HG02571 (cell line): ENCODE results near the gene TRIM34.
A peak's percentile ranks its signal among the peaks of the same experiment; 100 is the strongest.
"Not testable (repeated sequence)": the region's sequence is repeated elsewhere in the genome, so short reads cannot be mapped to it uniquely, and the experiment has no call there.

Experiments
- ATAC-seq: cut with Tn5 transposase; IDR thresholded peaks from one replicate; pipeline ENCODE4 v1.9.1; 2021; ENCODE audit warnings: mild to moderate bottlenecking, moderate library complexity; ENCODE audit not compliant: unreplicated experiment

TRIM34 gene

DNA sequence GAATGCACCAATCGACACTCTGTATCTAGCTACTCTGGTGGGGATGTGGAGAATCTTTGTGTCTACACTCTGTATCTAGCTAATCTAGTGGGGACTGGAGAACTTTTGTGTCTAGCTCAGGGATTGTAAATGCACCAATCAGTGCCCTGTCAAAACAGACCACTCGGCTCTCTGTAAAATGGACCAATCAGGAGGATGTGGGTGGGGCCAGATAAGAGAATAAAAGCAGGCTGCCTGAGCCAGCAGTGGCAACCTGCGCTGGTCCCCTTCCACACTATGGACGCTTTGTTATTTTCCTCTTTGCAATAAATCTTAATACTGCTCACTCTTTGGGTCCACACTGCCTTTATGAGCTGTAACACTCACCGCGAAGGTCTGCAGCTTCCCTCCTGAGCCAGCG is 58.8 kb downstream of the TRIM34 start:
- not testable (repeated sequence) for ATAC-seq

DNA sequence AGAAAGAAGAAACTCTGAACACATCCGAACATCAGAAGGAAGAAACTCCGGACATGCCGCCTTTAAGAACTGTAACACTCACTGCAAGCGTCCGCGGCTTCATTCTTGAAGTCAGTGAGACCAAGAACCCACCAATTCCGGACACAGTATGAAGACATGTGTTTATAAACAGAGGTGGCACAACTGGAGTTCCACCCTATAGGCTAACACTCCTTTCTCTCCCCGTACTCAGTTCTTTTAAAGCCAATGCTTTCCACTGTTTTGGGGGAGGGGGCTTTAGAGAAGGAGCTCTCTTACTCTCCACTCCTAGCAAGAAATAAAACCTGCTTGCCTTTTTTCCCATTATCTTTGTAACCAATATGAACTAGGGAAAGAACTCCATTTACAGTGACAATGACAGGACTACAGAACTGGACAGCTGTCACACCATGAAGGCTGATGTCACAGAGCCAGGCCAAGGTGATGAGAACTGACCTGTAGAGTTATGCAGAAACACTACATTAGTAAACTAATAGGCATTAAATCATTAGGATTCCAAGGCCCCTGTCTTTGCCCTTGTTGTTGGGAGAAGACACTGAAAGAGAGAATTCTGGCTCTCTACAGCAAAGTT is 59.3 kb downstream of the TRIM34 start:
- peak; percentile 23 for ATAC-seq

DNA sequence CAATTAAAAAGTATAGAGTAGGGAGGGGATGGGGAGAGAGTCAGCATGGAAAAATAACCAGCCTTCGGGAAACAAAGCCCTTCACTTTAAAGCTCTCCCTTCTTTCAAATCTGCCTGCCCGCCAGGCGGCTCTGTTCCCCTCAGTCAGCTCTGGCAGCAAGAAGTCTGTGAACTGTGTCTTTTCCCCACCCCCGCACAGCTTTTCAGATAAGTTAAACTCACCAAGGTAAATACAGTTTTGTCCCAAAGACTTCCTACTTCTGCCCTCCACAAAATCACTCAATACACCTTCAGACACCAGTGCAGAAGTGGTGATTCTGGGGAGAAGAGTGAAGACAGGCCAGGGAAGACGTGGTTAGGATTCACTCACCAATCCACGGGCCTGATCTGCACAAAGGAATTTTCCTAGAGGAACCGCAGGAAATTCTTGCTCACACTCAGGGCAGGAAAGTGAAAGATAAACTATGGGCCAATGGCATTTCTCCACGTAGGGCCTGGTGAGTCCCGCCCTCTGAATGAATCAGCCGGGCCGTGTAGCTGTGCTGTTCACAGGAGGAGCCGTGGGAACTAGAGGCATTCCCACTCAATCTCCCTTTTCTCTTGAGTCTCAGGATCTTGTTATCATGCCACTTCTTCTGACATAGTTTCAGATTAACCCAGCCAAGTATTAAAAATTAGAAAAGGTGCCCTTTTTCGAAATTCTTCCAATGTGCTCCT is 60.0 kb downstream of the TRIM34 start, which contains the start of gene TRIM5:
TSS of gene TRIM5 (minus strand) at position 429 of the 717 bp plus-strand sequence. CDS start 4,897 bp downstream, outside the sequence.
- ATAC-seq = peak; percentile 74

DNA sequence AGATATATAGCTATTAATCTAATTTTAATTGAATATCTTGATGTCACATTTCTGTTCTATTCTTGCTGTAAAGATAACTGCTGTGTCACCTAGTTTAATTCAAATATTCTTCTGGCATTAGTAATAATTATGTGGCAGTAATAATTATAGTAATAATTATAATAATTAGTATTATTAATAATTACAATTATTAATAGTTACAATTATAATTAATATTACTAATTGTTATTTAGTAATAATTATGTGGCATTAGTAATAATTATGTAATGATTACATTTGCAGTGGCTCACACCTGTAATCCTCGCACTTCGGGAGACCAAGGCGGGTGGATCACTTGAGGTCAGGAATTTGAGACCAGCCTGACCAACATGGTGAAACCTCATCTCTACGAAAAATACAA is 61.6 kb downstream of the TRIM34 start:
- ATAC-seq = no peak

DNA sequence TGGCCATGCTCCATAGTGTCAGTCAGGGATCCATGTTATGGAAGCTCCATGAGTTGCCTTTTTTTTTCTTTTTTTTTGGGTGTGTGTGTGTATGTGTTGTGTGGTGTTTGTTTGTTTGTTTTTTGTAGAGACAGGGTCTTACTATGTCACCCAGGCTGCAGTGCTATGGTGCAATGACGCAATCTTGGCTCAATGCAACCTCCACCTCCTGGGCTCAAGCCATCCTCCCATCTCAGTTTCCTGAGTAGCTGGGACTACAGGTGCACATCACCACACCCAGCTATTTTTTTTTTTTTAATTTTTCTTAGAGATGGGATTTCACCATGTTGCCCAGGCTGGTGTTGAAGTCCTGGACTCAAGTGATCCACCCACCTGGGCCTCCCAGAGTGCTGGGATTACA is 63.7 kb downstream of the TRIM34 start:
- no peak for ATAC-seq

DNA sequence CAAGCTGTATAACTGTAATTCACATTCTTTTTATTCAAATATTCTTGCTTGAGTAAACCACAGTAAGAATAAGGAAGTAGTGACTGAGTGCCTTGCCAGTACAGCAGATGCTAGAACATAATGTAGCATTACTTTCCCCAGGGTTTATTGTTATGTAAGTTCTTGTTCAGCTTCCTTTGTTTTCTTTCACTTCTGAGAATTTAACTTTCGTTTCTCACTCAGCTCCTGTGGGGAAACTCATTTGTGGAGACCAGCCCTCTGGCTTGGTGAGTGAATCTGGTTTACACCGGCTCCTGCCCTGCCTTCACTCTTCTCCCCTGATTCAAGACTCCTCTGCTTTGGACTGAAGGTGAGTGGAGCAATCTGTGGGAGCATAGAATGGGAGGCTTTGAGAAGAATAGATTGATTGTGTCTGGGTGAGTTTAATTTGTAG is 64.8 kb downstream of the TRIM34 start, which contains the start of gene TRIM22:
TSS of gene TRIM22 (plus strand) at position 240 of the 433 bp plus-strand sequence. CDS start 6,443 bp downstream, outside the sequence.
- ATAC-seq = peak; percentile 68

DNA sequence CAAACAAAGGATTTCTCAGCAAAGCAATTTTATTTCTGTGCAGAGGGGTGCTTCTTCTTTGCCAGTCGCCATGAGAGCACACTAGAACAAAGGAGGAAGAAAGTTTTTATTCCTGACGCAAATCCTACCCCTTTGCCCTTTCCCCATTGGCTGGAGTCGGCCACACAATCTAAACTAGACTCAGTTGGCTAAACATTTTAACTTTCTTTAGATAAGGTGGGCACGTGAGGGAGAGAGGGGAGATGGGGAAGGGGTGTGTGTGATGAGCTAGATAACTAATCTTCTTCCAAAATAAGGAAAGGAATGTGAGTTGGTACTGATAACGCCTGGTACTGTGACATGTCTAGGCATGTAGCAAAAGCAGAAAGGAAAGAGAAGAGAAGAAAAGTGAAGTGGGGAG is 65.4 kb downstream of the TRIM34 start:
- ATAC-seq = no peak

DNA sequence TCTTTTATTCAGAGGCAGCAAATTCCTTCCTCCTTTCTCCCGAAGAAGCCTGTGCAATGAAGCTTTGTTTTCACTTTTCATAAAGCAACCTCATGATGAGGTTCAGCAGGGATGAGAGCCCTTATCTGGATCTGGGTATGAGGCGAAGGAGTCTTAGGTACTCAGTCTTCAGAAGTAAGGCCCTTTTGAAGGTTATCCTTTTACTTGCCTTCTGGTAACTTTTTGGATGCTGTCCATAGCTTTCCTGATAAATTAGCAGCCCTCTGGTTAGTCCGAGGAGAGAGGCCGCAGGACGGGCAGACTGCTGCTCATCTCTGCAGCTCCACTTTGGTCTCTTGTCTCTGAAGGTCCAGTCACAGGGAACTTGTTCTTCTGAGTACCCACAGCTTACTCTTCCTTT is 65.9 kb downstream of the TRIM34 start:
- no peak for ATAC-seq

DNA sequence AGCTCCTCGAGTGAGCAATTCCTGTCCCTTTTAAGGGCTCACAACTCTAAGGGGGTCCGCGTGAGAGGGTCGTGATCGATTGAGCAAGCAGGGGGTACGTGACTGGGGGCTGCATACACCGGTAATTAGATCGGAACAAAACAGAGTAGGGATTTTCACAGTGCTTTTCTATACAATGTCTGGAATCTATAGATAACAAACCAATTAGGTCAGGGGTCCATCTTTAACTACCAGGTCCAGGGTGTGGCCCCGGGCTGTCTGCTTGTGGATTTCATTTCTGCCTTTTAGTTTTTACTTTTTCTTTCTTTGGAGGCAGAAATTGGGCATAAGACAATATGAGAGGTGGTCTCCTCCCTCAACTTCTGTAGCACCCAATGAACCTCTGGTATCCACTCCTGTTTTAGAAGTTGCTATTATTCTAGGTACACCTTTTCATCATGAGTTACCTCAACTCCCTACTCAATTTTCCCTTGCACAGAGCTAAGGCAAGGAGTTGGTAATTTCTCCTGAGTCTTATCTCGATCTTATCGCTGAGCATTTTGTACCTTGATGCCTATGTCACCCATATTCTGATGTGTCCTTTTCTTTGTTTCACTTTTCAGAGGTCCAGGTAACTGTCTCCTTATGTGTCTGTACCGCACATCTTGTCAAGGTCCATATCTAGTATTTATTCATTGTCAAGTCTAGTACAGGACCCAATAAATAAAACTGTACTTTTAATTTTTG is 66.6 kb downstream of the TRIM34 start:
- ATAC-seq = not testable (repeated sequence)

DNA sequence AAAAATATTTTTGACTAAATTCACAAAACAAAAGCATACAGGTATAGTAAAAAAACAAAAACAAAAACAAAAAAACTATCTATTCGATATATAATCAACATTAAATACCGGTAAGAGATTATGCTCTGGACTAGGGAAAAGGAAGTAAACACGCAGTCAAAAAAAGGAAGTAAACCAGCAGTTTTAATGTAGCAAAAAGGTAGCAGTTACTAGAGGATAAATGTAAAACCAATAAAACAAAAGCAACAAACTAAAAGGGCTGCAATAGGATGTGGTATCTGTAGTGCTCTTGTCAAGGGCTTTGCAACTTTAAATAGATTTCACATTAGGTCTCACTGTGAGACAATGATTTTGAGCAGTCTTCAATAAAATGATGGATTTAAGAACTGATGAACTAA is 67.2 kb downstream of the TRIM34 start:
- no peak for ATAC-seq
